ENCODE measurements around the gene MBD3.

- TF ChIP-seq POLR2AphosphoS5 (IDR thresholded peaks at IDR 0.05) (no peak), CTCF (IDR thresholded peaks at IDR 0.05) (peak in 1 of 2 donors; percentile 45), POLR2A (IDR thresholded peaks at IDR 0.05) (no peak)
Observed at GRCh38 chr19:1624458-1624857, 31.8 kb upstream of the MBD3 start.
